Esophagus squamous epithelium (tissue), 5 donors: ENCODE results near the gene CHI3L1. TPM values are rescaled to one million over a fixed set of nuclear protein-coding genes. Genes with fewer than 3 reads are reported as not detected.
A peak's percentile ranks its signal among the peaks of the same experiment; 100 is the strongest.
"Not testable (repeated sequence)": the region's sequence is repeated elsewhere in the genome, so short reads cannot be mapped to it uniquely, and the experiment has no call there.

Experiments used
- DNase-seq: peaks from one replicate; lab custom pipeline; 2025; lab: John Stamatoyannopoulos, UW
- H3K27ac ChIP-seq, 4 donors: fragments of 200-600 bp; sonication (generic); one replicate each; pipeline ENCODE4 v1.5.1; 2016 to 2019; ENCODE audit warnings: mild to moderate bottlenecking in 1 of 4
- H3K27me3 ChIP-seq, 4 donors: fragments of 200-600 bp; sonication (generic); 1 replicate in 3 of 4; 2 replicates in 1 of 4; pipeline versions ENCODE4 v1.5.1 to v1.6.0; 2017 to 2021; ENCODE audit warnings: antibody characterized with exemption in 1 of 4
- H3K36me3 ChIP-seq, 3 donors: fragments of 200-600 bp; sonication (generic); one replicate each; pipeline ENCODE4 v1.5.1; 2016 to 2019
- H3K4me1 ChIP-seq, 3 donors: fragments of 200-600 bp; sonication (generic); one replicate each; pipeline ENCODE4 v1.5.1; 2017 to 2019
- H3K4me3 ChIP-seq, 4 donors: fragments of 200-600 bp; sonication (generic); 1 replicate in 3 of 4; 2 replicates in 1 of 4; pipeline ENCODE4 v1.5.1; 2016 to 2019; ENCODE audit warnings: mild to moderate bottlenecking in 2 of 4, moderate library complexity in 1 of 4
- H3K9me3 ChIP-seq, 3 donors: fragments of 200-600 bp; sonication (generic); one replicate each; pipeline ENCODE4 v1.5.1; 2016 to 2019
- POLR2A ChIP-seq, 4 donors: fragments of 450-650 bp; IDR thresholded peaks; one replicate each; pipeline ENCODE4 v1.6.1; 2017; ENCODE audit warnings: antibody characterized with exemption in 4 of 4, mild to moderate bottlenecking in 4 of 4, moderate library complexity in 3 of 4
- WGBS, 2 donors: methylation state at CpG; one replicate each; pipeline ENCODE4 v1.1.5; 2018; 5-methylcytosine and 5-hydroxymethylcytosine counted together
- intact Hi-C: fragments of 100-400 bp; cut with DNase I; formaldehyde crosslinking; loops from one replicate; pipeline ENCODE4 v1.15.0; 2022
- total RNA-seq, 4 donors: library from RNA; depleted of rRNA; stranded (reverse); fragments of >200 nt; gene quantifications; one replicate each; pipeline ENCODE4 v1.1.0, GENCODE V29; 2016
- TF ChIP-seq, protein P1 (sequence below), 6 experiments: fragments of 450-650 bp in 4 of 6; fragments of 200-600 bp in 2 of 6; sonication (generic) in 2 of 6; IDR thresholded peaks; one replicate each; pipeline ENCODE4 v1.5.1; 2016 to 2019; ENCODE audit warnings: antibody characterized with exemption in 6 of 6, mild to moderate bottlenecking in 4 of 6, moderate library complexity in 4 of 6
- donor health status: DM: yes; HTN: yes; CAD: no.

Gene CHI3L1
- 10 to 100 TPM in 2 of 4 donors, 1 to 10 TPM in 1, under 1 TPM in 1; 0.38 to 10.9 (median 9.1) TPM for total RNA-seq

DNA sequence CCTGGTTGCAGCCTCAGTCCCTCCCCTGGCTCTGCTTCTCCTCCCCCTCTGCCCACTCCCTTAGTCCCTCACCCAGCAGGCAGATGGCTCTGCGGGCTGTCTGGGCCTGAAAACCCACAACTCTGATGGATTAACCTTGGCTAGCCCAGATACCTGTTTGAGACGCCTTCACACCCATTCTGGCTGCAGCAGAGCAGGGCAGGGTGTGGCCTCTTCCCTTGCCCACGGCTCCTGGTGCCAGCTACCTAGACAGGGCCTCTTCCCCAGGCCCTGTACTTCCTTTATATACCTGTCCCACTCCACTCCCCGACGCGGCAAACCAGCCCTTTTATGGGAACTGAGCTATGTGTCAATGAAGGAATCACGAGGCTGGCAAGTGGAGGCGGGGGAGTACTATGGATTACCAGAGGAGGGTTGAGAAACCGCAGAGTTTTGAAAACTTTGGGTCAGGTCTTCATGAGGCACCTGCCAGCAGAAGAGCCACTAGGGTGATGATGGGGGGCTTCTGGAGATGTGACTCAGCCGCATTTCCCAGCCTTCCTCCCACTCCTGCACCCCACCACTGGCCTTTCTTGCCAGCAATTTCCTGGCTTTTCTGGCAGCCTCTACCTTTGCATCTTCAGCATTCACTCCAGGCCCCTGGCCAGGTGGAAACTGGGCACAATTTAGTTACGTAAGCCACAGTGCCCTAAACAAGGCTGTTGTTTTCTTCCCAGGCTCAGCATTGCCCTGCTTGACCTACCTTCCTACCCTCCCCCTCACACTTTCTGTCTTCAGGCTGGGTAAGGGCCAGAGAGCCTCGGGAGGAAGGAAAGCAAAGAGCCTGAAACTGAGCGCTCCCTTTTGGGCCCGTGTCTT, at the start of gene CHI3L1:
CHI3L1 (minus strand) TSS at position 259 of the 858 bp plus-strand sequence; CDS start at position 178, 81 bp downstream.
- peak within 1 kb of the TSS; percentile 48 to 80 (median 62) for H3K27ac ChIP-seq
- TF ChIP-seq, protein P1, sequence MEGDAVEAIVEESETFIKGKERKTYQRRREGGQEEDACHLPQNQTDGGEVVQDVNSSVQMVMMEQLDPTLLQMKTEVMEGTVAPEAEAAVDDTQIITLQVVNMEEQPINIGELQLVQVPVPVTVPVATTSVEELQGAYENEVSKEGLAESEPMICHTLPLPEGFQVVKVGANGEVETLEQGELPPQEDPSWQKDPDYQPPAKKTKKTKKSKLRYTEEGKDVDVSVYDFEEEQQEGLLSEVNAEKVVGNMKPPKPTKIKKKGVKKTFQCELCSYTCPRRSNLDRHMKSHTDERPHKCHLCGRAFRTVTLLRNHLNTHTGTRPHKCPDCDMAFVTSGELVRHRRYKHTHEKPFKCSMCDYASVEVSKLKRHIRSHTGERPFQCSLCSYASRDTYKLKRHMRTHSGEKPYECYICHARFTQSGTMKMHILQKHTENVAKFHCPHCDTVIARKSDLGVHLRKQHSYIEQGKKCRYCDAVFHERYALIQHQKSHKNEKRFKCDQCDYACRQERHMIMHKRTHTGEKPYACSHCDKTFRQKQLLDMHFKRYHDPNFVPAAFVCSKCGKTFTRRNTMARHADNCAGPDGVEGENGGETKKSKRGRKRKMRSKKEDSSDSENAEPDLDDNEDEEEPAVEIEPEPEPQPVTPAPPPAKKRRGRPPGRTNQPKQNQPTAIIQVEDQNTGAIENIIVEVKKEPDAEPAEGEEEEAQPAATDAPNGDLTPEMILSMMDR (IDR thresholded peaks at IDR 0.05): no peak
- no peak for TF ChIP-seq POLR2A (IDR thresholded peaks at IDR 0.05)
- H3K9me3 ChIP-seq: no peaks in the 10 kb centered on the region
- no peaks in the 10 kb centered on the region for H3K36me3 ChIP-seq
- no peak within 1 kb of the TSS for H3K4me3 ChIP-seq
- intact Hi-C loops: no loop called here
- peaks cover 25 to 40% (median 27%) of the 10 kb centered on the region in 3 donors for H3K4me1 ChIP-seq
- H3K27me3 ChIP-seq: no peaks in the 10 kb centered on the region
- DNase-seq: no peak
- WGBS, 2 donors: 18 to 25% methylated on average over 8 to 9 of the region's 14 CpGs

DNA sequence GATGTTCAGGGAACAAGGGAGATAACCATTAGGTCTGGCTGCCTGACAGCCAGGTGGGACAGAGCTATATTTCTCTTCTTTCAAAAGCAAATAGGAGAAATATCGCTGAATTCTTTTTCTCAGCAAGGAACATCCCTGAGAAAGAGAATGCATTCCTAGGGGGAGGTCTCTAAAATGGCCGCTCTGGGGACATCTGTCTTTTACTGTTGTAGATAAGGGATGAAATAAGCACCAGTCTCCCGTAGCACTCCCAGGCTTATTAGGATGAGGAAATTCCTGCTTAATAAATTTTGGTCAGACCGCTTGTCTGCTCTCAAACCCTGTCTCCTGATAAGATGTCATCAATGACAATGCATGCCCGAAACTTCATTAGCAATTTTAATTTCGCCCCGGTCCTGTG, 48.4 kb upstream of the CHI3L1 start:
- WGBS, 2 donors: 81 to 83% methylated on average over 7 of the region's 7 CpGs
- H3K4me1 ChIP-seq, H3K27ac ChIP-seq, H3K4me3 ChIP-seq, intact Hi-C loops, DNase-seq, H3K36me3 ChIP-seq: not testable (repeated sequence)
- H3K27me3 ChIP-seq: peaks cover 0 to 40% (median 0%) of the 10 kb centered on the region in 4 donors
- peaks cover 0 to 19% (median 11%) of the 10 kb centered on the region in 3 donors for H3K9me3 ChIP-seq

DNA sequence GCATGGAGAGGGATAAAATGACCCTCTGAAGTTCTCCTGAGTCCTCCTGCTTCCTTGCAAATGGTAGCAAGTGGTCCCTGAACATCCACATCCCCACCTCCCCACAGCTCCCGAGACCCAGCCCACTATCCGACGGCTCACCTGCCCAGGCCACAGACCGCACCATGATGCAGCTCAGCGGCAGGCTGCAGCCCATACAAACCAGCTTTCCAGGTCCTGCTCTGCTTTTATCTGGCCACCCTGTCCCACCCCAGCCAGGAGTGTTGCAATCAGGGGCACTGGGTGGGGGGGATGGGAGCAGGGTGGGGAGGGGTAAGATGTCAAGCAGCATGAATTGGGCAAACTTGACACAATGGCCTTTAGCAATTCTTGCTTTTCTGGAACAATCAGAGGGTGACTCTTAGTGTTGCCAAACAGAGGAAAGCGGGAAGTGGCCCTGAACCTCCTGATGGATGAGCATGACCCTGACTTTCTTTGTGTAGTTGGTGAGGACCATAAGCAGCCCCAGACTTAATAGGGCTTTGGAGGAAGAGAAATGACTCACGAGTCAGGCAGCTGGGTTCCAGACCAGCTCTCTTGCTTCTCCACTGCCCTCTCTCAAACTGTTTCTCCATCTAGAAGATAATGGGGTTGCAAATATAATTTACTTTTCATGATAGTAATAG, 43.1 kb upstream of the CHI3L1 start, which contains the start of gene CHIT1:
CHIT1 (minus strand) TSS at position 203 of the 665 bp plus-strand sequence; CDS start at position 166, 37 bp downstream.
- intact Hi-C loops: no loop called here
- Histone ChIP-seq H3K27ac (no peak within 1 kb of the TSS), H3K9me3 (peaks cover 0 to 4% (median 0%) of the 10 kb centered on the region in 3 donors), H3K4me3 (no peak within 1 kb of the TSS), H3K4me1 (no peaks in the 10 kb centered on the region), H3K36me3 (no peaks in the 10 kb centered on the region), H3K27me3 (peaks cover 0 to 68% (median 0%) of the 10 kb centered on the region in 4 donors)
- DNase-seq: no peak
- WGBS, 2 donors: 79 to 90% methylated on average over 4 to 5 of the region's 7 CpGs
- TF ChIP-seq, protein P1 (IDR thresholded peaks at IDR 0.05): no peak
- no peak for TF ChIP-seq POLR2A (IDR thresholded peaks at IDR 0.05)

DNA sequence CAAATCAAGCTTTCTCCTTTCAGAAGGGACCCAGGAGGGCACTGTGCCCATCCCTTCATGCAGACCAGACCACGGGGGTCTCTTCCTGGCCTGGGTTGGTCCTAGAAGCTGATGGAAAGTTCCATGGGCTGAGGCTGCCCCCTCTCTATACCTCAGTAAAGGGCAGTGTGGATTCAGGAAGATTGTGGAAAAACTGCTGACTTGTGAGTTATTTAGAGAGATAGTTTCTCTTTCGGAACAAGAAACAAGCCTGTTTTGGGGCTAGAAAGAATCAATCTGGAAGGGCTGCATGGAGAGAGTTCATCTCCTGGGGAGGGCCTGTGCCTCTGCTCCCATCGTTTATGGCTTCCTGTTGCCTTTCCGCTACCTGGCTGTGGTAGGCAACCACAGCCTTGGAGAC, 42.2 kb upstream of the CHI3L1 start:
- no peaks in the 10 kb centered on the region for H3K36me3 ChIP-seq
- TF ChIP-seq, protein P1 (IDR thresholded peaks at IDR 0.05): no peak
- no peak for TF ChIP-seq POLR2A (IDR thresholded peaks at IDR 0.05)
- WGBS, 2 donors: 68 to 81% methylated on average over 3 to 4 of the region's 4 CpGs
- intact Hi-C loops: no loop called here
- H3K9me3 ChIP-seq: no peaks in the 10 kb centered on the region
- peaks cover 0 to 65% (median 0%) of the 10 kb centered on the region in 4 donors for H3K27me3 ChIP-seq
- DNase-seq: no peak
- no peak overlapping the region for H3K4me3 ChIP-seq
- H3K27ac ChIP-seq: no peak overlapping the region
- H3K4me1 ChIP-seq: no peaks in the 10 kb centered on the region

DNA sequence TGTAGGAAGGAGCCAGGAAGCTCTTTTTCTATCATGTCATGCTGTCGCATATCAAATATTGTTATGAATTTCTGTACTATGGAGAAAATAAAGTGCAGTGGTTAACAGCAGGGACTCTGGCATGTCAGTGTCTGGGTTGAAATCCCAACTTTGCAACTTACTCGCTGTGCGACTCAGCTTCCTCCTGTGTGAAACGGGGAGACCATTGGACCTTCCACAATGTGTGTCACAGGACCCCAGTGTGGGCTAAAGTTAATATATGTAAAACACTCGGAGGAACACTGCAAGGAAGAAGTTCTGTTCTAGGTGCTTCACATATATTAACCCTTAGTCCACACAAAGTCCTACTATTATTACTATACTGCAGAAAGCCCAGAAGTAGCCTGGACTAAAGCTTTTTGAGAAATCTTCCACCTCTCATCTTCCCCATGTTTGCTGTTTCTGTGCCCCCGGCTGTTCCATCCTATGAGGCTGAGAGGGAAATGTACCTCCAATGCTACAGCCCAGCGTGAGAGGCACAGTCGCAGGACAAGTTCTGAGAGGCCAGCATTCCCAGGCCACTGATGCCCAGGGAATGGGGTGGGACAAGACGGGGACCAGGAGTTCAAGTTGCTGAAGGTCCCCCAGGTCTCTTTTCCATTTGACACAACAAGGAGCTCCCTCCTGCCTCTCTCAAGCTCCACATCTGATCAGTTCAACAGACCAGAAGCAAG, 41.0 kb upstream of the CHI3L1 start:
- Histone ChIP-seq H3K9me3 (no peaks in the 10 kb centered on the region), H3K4me1 (no peaks in the 10 kb centered on the region), H3K27ac (no peak overlapping the region), H3K4me3 (no peak overlapping the region), H3K27me3 (peaks cover 0 to 62% (median 0%) of the 10 kb centered on the region in 4 donors), H3K36me3 (no peaks in the 10 kb centered on the region)
- TF ChIP-seq, protein P1 (IDR thresholded peaks at IDR 0.05): no peak
- TF ChIP-seq POLR2A (IDR thresholded peaks at IDR 0.05): no peak
- DNase-seq: no peak
- whole genome bisulfite sequencing, 2 donors: 72 to 80% methylated on average over 8 to 9 of the region's 9 CpGs
- intact Hi-C loops: no loop called here
